Astrocyte (in vitro differentiated cells and primary cell): ENCODE data around the gene CROCC2. TPM values are rescaled to one million over a fixed set of nuclear protein-coding genes. Genes with fewer than 3 reads are reported as not detected.
A peak's percentile ranks its signal among the peaks of the same experiment; 100 is the strongest.

ENCODE experiments used
- DNase-seq: peaks from one replicate; pipeline ENCODE4 v3.0.0-alpha.2; 2010; ENCODE audit warnings: low read depth
- FAIRE-seq: peaks from 2 replicates; lab custom pipeline; 2011; peaks lifted over from hg19 to GRCh38; lab: Jason Lieb, UNC
- H2AFZ ChIP-seq: 2 replicates; pipeline ENCODE4 v1.6.0; 2012; ENCODE audit warnings: low read depth, low read length, inconsistent platforms
- H3K27ac ChIP-seq: 2 replicates; pipeline ENCODE4 v1.5.1; 2011; ENCODE audit warnings: low read depth, low read length, inconsistent platforms
- H3K27me3 ChIP-seq: 2 replicates; pipeline ENCODE4 v1.6.0; 2011; ENCODE audit warnings: low read length, inconsistent platforms; ENCODE audit not compliant: insufficient read depth
- H3K36me3 ChIP-seq: 2 replicates; pipeline ENCODE4 v1.5.1; 2011; ENCODE audit warnings: low read length, inconsistent platforms; ENCODE audit not compliant: insufficient read depth
- H3K4me1 ChIP-seq: 2 replicates; pipeline ENCODE4 v1.5.1; 2011; ENCODE audit warnings: low read length, inconsistent platforms; ENCODE audit not compliant: insufficient read depth
- H3K4me2 ChIP-seq: 2 replicates; pipeline ENCODE4 v1.6.0; 2012; ENCODE audit warnings: low read length, inconsistent platforms
- H3K4me3 ChIP-seq: 2 replicates; pipeline ENCODE4 v1.5.1; 2011; ENCODE audit warnings: low read depth, mild to moderate bottlenecking, low read length, inconsistent platforms; ENCODE audit not compliant: insufficient read depth
- H3K79me2 ChIP-seq: 2 replicates; pipeline ENCODE4 v1.6.0; 2012; ENCODE audit warnings: mild to moderate bottlenecking, low read length, inconsistent platforms; ENCODE audit not compliant: insufficient read depth
- H3K9ac ChIP-seq: 2 replicates; pipeline ENCODE4 v1.6.0; 2012; ENCODE audit warnings: mild to moderate bottlenecking, low read length, inconsistent platforms
- H3K9me3 ChIP-seq: 2 replicates; pipeline ENCODE4 v1.5.1; 2012; ENCODE audit warnings: low read depth, mild to moderate bottlenecking, low read length, inconsistent platforms; ENCODE audit not compliant: insufficient read depth
- H4K20me1 ChIP-seq: 2 replicates; pipeline ENCODE4 v1.6.0; 2012; ENCODE audit warnings: low read length, inconsistent platforms; ENCODE audit not compliant: insufficient read depth
- H3K27ac Mint-ChIP-seq: one replicate; pipeline ENCODE4 v1.8.0; 2021; ENCODE audit warnings: mild to moderate bottlenecking, mixed read lengths; ENCODE audit not compliant: unreplicated experiment
- H3K27me3 Mint-ChIP-seq: one replicate; pipeline ENCODE4 v1.8.0; 2021; ENCODE audit warnings: low read depth, mixed read lengths; ENCODE audit not compliant: unreplicated experiment
- H3K36me3 Mint-ChIP-seq: one replicate; pipeline ENCODE4 v1.8.0; 2021; ENCODE audit warnings: low read depth, mixed read lengths; ENCODE audit not compliant: unreplicated experiment
- H3K4me1 Mint-ChIP-seq: one replicate; pipeline ENCODE4 v1.8.0; 2021; ENCODE audit warnings: low read depth, mixed read lengths; ENCODE audit not compliant: unreplicated experiment
- H3K4me3 Mint-ChIP-seq: one replicate; pipeline ENCODE4 v1.8.0; 2021; ENCODE audit warnings: mild to moderate bottlenecking, moderate library complexity, mixed read lengths; ENCODE audit not compliant: unreplicated experiment
- H3K9me3 Mint-ChIP-seq: one replicate; pipeline ENCODE4 v1.8.0; 2021; ENCODE audit warnings: mild to moderate bottlenecking, mixed read lengths; ENCODE audit not compliant: unreplicated experiment
- CTCF ChIP-seq: IDR thresholded peaks from 2 replicates; pipeline ENCODE4 v1.5.1; 2011; ENCODE audit warnings: low read depth, mild to moderate bottlenecking, inconsistent platforms, low read length, moderate library complexity; ENCODE audit not compliant: insufficient read depth
- EZH2 ChIP-seq: IDR thresholded peaks from 2 replicates; pipeline ENCODE4 v1.6.1; 2012; ENCODE audit warnings: mild to moderate bottlenecking, low read length, inconsistent platforms; ENCODE audit not compliant: insufficient read depth
- total RNA-seq: library from RNA; stranded (reverse); gene quantifications from 2 replicates; pipeline ENCODE4 v1.2.1, GENCODE V29; 2021

CROCC2 gene
- total RNA-seq, 1 donor from 2014 or later = not detected

- Histone ChIP-seq H3K9me3 (no peaks in the 10 kb centered on the region), H3K27ac (no peak overlapping the region), H3K9ac (no peak overlapping the region), H2AFZ (no peak overlapping the region), H4K20me1 (no peaks in the 10 kb centered on the region), H3K36me3 (no peaks in the 10 kb centered on the region), H3K4me2 (no peak overlapping the region), H3K4me1 (no peaks in the 10 kb centered on the region), H3K79me2 (no peaks in the 10 kb centered on the region), H3K4me3 (no peak overlapping the region), H3K27me3 (peaks cover 11% of the 10 kb centered on the region)
- H3K27ac Mint-ChIP-seq = no peak overlapping the region
- H3K4me3 Mint-ChIP-seq = no peak overlapping the region
- no peaks in the 10 kb centered on the region for H3K9me3 Mint-ChIP-seq
- DNase-seq (peak; percentile 14), FAIRE-seq (no peak)
- H3K27me3 Mint-ChIP-seq = peaks cover 33% of the 10 kb centered on the region
- H3K4me1 Mint-ChIP-seq = no peaks in the 10 kb centered on the region
- TF ChIP-seq EZH2 (no peak), CTCF (no peak)
- no peaks in the 10 kb centered on the region for H3K36me3 Mint-ChIP-seq
Observed at GRCh38 chr2:240981280-240981679, 75.1 kb downstream of the CROCC2 start.

GRCh38 chr2:240981871-240982800 lies 76.0 kb downstream of the CROCC2 start:
- Histone ChIP-seq H4K20me1 (no peaks in the 10 kb centered on the region), H3K9me3 (no peaks in the 10 kb centered on the region), H3K36me3 (no peaks in the 10 kb centered on the region), H3K4me3 (no peak overlapping the region), H2AFZ (no peak overlapping the region), H3K79me2 (no peaks in the 10 kb centered on the region), H3K4me1 (no peaks in the 10 kb centered on the region), H3K27me3 (peaks cover 11% of the 10 kb centered on the region), H3K4me2 (no peak overlapping the region), H3K9ac (no peak overlapping the region), H3K27ac (no peak overlapping the region)
- DNase-seq (no peak), FAIRE-seq (no peak)
- Mint-ChIP-seq H3K36me3 (no peaks in the 10 kb centered on the region), H3K27ac (peak overlapping the region; percentile 41), H3K4me3 (no peak overlapping the region), H3K4me1 (no peaks in the 10 kb centered on the region), H3K27me3 (peaks cover 33% of the 10 kb centered on the region), H3K9me3 (no peaks in the 10 kb centered on the region)
- TF ChIP-seq EZH2 = no peak
- TF ChIP-seq CTCF = no peak

GRCh38 chr2:240982821-240983281 lies 76.7 kb downstream of the CROCC2 start:
- FAIRE-seq = no peak
- Mint-ChIP-seq H3K27ac (no peak overlapping the region), H3K36me3 (no peaks in the 10 kb centered on the region), H3K4me1 (no peaks in the 10 kb centered on the region), H3K9me3 (no peaks in the 10 kb centered on the region), H3K4me3 (no peak overlapping the region), H3K27me3 (peaks cover 34% of the 10 kb centered on the region)
- no peak overlapping the region for H3K4me2 ChIP-seq
- no peak overlapping the region for H3K4me3 ChIP-seq
- no peak overlapping the region for H3K27ac ChIP-seq
- no peaks in the 10 kb centered on the region for H3K79me2 ChIP-seq
- no peaks in the 10 kb centered on the region for H3K4me1 ChIP-seq
- TF ChIP-seq CTCF = no peak
- TF ChIP-seq EZH2 = no peak
- H3K36me3 ChIP-seq = no peaks in the 10 kb centered on the region
- DNase-seq = no peak
- H3K9ac ChIP-seq = no peak overlapping the region
- peaks cover 11% of the 10 kb centered on the region for H3K27me3 ChIP-seq
- H3K9me3 ChIP-seq = no peaks in the 10 kb centered on the region
- H4K20me1 ChIP-seq = no peaks in the 10 kb centered on the region
- H2AFZ ChIP-seq = no peak overlapping the region
